A673 (cell line): ENCODE results near the gene FOXN3.

ENCODE experiments used
- EZH2 ChIP-seq: fragments of 200-600 bp; sonication (generic); IDR thresholded peaks from 2 replicates; pipeline ENCODE4 v1.6.1; 2017; ENCODE audit warnings: borderline replicate concordance, low read depth, mild to moderate bottlenecking, mixed read lengths, antibody characterized with exemption, low read length; ENCODE audit not compliant: poor library complexity, severe bottlenecking
- TF ChIP-seq, protein P1 (sequence below): fragments of 300-800, 200-600 bp; sonication (generic); conservative IDR thresholded peaks from 2 replicates; pipeline ENCODE4 v1.5.1; 2017; ENCODE audit warnings: low read depth, mild to moderate bottlenecking, antibody characterized with exemption, low read length, moderate library complexity, mixed read lengths

DNA sequence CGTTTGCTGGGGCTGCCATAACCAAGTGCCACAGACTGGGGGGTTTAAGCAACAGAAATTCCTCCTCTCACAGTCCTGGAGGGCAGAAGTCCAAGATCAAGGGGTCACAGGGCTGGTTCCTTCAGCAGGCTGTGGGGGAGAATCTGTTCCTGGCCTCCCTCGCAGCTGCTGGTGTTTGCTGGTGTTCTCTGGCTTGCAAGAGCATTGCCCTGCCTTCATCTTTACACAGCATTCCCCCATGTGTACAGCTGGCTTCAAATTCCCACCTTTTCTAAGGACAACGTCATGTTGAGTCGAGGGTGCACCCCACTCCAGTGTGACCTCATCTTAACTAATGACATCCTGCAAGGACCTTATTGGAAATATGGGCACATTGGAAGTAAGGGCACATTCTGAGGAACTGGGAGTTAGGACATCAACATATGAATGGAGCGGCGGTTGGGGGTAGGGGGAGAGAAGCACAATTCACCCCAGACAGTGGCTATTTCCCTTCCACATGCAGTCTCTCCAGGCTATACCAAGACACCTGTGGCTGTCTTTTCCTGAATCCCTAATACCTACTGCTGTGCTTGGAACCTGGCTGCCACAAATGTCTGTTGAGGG, 123.6 kb downstream of the FOXN3 start:
- TF ChIP-seq, protein P1, sequence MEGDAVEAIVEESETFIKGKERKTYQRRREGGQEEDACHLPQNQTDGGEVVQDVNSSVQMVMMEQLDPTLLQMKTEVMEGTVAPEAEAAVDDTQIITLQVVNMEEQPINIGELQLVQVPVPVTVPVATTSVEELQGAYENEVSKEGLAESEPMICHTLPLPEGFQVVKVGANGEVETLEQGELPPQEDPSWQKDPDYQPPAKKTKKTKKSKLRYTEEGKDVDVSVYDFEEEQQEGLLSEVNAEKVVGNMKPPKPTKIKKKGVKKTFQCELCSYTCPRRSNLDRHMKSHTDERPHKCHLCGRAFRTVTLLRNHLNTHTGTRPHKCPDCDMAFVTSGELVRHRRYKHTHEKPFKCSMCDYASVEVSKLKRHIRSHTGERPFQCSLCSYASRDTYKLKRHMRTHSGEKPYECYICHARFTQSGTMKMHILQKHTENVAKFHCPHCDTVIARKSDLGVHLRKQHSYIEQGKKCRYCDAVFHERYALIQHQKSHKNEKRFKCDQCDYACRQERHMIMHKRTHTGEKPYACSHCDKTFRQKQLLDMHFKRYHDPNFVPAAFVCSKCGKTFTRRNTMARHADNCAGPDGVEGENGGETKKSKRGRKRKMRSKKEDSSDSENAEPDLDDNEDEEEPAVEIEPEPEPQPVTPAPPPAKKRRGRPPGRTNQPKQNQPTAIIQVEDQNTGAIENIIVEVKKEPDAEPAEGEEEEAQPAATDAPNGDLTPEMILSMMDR = no peak
- no peak for TF ChIP-seq EZH2
